ENCODE measurements around the gene SLC50A1.
"Not testable (repeated sequence)": the region's sequence is repeated elsewhere in the genome, so short reads cannot be mapped to it uniquely, and the experiment has no call there.

Gene SLC50A1

DNA sequence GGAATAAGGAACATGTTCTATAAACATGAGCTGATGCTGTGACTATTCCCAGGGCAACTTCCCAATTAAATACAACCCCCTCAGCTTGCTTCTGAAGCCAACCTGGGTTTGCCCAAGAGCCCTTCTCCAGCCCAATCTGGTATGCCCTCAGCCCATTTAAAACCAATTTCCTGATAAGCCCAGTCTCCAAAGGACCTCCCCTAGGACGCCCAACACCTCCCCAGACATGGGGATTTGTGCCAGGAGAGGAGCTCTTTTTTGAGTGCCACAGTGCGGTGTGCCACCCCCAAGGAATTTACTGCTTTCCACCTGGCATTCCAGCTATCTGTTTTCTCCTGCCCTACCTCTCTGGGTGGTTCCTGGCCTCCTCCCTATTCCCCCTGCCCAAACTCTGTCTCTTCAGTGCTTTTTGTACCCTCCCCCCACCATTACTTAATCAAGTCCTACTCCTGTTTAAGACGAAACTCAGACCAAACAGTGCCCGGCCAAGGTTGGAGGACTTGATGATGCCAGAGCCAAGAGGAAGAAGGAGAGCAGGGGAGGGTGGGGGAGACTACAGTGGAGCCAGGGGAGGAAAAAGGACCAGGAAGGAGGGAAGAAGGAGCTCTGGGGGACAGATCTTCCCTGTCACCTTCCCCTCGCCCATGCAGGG is 19.4 kb upstream of the SLC50A1 start:
- no peak for DNase-seq

DNA sequence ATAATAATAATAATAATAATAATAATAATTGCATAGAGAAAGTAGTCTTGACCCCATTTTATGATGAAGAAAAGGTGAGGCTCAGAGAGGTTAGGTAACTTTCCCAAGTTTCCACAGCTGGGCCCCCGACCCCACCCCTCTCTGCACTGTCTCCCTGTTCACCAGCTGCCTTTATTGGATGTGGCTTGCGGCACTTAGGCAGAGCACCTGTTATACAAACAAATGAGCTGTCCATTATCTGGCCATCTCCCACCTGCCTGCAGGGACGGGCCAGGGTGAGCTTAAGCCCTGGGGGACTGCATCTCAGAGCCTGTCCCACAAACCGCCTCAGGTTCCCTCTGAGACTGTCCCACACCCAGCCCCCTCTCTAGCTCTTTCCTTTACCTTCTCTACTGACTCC is 18.0 kb upstream of the SLC50A1 start:
- DNase-seq = no peak

DNA sequence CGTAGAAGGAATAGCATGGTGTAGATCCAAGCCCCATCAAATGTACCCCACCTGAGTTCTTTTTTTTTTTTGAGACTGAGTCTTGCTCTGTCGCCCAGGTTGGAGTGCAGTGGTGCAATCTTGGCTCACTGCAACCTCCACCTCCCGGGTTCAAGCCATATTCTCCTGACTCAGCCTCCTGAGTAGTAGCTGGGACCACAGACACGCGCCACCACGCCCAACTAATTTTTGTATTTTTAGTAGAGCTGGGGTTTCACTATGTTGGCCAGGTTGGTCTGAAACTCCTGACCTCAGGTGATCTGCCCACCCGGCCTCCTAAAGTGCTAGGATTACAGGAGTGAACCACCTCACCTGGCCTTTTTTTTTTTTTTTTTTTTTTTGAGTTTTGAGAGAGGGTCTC is 17.6 kb upstream of the SLC50A1 start:
- DNase-seq = not testable (repeated sequence)

DNA sequence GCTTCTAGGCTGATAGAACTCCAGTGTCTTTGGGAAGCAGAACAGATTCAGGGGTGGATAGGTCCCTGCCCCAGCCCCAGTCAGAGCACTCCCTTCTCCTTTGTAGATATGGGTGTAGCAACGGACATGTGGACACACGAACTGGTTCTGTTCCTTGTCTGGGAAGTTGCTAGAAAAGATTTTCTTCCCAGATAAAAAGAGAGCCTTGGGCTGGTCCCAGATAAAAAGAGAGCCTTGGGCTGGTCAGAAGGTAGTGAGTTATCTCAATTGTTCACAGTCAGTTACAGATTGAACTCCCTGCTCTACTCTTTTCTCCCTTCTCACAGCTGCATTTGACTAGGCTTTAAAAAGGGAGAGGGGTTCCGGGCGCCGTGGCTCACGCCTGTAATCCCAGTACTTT is 15.4 kb upstream of the SLC50A1 start:
- DNase-seq = no peak

DNA sequence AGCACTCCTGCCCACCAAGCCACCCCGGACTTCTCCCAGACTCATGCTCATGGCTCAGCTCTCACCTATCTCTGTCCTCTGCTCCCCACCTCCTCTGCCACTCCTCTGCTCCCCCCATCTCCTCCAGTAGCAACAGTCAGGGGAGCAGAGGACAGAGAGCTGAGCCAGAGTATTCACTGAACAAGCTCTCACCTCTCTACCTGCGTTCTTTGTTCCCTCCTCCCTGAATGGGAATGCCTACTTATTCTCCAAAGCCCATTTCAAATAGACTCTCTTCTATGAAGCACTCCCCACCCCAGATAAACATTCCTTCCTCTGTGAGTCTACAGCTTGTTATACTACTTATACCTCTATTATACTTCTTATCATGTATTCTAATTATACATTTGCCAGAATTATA is 14.4 kb upstream of the SLC50A1 start:
- DNase-seq = no peak

DNA sequence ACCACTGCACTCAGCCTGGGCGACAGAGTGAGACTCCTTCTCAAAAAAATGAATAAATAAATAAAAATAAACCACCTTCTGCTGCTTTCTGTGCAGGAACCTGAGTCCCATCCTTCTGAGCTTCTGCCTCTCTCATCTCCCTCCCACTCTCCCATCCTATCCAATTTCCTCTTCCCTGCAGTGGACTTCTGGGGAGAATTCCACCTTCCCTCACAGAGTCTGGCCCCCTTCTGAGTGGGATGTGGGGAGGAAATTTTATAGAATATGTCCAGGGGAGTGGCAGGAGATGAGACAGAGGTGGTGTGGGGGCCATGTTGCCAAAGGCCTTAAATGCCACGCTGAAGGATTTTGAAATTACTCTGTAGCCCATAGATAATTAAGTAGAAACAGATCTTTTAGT is 13.3 kb upstream of the SLC50A1 start:
- no peak for DNase-seq

DNA sequence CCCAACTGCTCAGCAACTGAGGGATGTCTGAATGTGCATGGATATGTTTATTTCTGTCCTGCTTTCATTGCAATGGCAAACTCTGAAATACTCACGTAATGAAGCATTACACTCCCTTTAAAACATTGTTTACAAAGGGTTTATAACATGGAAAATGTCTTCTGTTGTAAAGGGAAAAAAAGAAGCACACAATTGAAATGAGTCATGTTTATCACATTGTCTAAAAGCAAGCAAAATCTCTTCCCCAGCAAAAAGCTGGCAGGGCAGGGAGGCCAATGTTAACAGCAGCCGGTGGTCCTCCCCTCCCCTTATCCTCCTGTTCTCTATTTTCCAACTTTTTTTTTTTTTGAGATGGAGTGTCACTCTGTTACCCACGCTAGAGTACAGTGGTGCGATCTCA is 11.9 kb upstream of the SLC50A1 start:
- no peak for DNase-seq

DNA sequence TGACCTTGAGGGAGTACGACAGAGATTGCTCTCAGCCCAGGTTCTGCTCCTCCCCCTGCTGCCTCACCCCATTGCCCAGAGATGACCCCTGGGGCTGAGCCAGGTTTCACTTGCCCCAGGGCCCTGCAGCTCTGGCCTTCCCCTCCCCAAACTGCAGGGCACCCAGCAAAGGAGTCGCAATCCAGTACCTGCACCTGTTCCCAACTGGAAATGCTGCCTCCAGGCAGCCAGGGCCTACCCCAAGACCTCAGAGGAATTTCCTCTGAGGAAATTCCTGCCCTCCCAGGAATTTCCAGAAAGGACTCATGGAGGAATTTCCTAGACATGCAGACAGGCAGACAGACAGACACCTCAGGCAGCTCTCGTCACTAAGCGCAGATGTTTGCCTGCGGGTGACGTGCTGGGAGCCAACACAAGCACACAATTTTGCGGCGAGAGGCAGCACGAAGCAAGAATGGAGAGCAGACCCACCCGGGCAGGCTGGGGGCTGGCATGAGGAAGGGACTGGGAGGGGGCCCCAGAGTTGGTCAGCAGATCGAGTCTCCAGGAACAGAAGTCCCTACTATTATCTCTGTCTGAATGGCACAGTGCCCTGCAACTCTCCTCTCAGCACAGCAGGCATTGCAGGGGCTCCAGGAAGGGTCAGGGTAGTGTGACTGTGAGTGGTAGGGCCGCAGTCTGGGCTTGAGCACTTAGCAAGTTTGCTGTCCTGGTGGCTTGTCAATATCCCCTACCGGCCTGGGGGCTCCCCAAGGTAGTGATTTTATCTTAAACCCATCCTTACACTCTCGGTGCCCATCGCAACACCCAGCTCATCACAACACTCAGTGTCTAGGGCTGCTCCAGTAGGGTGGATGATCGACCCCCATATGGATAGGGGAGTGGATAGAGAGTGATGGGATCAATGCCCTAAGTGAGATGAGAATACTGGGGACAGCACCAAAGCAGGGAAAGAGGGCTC is 10.9 kb upstream of the SLC50A1 start:
- peak; percentile 35 for DNase-seq

DNA sequence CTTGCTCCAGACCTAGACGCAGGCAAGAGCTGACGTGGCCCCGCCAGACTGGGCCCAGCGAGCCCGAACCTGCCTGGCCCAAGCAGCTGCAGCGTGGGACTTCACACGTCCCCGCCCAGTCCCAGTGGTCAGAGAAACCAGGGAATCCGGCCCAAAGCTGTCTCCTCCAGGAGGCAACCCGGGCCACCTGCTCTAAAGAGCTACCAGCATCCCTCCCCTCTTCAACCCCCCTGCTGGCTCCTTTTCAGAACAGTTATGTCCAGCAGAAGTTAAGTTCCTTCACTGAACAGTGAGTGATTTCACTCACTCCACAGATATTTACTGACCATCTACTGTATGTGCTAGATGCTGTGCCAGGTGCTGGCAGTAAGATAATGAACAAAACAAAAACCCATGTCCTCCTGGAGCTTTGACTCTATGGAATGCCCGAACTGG is 10.1 kb upstream of the SLC50A1 start:
- DNase-seq = no peak

DNA sequence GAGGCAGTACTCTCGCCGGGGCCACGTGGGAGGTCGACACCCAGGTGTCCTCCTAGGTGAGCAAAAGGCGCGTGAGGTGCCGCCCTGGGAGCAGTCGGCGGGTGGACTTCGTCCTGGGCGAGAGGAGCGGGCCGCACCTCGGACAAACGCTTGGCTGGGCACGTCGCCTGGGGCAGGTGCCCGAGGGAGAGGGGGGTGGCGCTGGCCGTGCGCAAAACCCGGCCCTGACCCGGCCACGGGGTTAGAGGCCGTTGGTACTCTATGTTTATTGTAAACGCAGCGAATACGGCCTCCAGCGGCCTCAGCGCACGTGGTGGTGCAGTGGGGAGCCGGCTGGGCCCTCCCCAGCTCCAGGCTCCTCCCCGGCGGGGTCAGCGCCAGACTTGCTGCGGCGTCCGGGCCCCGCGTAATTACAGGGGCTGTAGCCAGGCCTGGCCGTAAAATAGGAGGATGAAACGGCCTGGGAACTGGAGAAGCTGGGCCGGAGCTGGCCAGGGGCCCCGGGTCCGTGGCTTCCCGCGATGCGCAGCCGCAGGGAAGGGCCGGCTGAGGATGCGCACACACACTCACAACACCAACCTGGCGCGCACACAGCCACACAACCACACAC is 9.6 kb upstream of the SLC50A1 start:
- no peak for DNase-seq

DNA sequence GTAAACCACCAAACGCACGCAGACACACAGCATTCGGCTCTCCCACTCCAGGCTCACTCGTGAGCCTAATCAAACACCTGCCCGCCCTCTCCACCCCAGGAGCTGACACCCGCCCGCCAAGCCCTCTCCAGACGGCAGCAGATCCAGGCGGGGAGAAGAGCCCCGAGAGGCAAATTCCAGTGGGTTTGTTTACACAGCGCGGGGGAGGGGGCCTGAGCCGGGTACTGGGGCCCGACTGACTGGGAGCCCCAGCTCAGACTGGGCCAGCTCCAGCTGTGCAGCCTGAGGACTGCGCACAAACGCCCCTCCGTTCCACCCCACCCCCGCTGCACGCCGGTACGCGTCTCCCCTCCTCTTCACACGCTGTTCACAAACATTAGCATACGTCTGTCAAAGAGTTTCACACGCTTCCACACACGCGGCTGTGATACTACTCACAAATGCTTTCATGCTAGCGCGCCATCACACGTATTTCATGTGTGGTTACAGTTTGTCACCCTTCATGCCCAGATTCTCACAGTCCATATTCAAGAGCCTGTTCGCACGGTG is 9.0 kb upstream of the SLC50A1 start:
- no peak for DNase-seq

DNA sequence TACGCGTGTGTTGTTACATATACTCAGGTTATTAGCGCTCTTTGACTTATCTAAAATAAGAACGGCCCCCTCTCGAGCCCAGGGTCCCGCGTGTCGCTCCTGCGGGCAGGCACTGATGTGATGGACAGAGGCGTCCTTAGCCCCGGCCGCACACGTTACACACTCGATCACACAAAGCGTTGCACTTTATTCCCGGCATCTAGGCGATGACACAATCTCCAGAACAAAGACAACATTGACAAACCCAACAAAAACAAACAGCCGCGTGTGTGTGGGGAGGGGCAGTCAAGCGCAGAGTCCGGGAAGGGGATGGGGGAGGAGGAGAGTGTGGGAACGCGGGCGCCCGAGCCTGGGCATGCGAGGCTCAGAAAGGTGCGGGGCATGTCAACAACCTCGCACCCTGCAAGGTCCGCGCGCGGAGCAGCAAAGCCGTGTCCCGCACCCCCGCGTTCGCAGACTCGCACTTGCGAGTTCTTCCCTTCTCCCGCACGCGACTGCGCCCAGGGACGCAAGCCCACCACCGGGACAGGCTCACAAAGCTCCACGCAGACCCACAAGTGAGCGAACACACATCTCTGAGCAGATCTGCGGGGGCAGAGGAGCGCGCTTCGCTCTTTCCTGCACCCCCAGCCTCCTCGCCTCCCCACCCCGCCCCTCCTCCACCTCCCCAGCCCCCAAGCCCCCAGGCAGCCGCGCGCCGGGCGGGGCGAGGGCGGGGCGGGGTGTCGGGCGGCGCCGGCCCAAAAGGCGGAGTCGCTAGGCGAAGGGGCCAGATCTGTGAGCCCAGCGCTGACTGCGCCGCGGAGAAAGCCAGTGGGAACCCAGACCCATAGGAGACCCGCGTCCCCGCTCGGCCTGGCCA is 8.3 kb upstream of the SLC50A1 start, which contains the start of gene EFNA1:
TSS of gene EFNA1 (plus strand) at position 772 of the 862 bp plus-strand sequence. CDS start 102 bp downstream, outside the sequence.
- no peak for DNase-seq

DNA sequence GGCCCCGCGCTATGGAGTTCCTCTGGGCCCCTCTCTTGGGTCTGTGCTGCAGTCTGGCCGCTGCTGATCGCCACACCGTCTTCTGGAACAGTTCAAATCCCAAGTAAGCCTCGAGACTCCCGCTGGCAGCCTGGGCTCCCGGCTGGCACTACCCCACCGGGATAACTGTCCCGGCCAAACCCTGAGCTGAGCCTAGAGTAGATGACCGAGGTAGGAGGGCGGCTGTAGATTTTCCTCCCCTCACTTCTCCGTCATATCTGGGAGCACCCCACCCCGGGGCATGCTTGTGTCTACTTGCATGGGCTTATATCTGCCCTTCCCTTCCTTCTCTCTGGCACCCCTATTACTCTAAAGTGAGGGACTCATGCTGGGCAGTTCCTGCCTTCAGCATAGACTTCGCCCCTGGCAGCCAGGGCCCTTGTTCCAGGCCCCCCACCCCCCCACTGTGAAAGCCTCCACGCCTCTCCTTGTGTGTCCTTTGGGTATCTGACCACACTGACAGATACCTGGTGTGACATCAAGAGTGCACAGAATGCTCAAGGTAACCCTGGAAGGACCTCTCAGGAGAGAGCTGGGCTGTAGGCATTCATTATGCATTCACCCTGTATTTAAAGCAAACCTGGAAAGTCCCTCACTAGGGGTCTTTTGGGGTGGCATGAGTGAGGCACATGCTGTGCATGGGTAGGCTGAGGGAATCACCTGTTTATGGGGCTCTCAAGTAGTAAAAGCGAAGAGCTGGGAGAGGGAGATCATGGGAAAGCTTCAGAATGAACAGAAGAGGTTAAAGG is 7.5 kb upstream of the SLC50A1 start:
- no peak for DNase-seq

DNA sequence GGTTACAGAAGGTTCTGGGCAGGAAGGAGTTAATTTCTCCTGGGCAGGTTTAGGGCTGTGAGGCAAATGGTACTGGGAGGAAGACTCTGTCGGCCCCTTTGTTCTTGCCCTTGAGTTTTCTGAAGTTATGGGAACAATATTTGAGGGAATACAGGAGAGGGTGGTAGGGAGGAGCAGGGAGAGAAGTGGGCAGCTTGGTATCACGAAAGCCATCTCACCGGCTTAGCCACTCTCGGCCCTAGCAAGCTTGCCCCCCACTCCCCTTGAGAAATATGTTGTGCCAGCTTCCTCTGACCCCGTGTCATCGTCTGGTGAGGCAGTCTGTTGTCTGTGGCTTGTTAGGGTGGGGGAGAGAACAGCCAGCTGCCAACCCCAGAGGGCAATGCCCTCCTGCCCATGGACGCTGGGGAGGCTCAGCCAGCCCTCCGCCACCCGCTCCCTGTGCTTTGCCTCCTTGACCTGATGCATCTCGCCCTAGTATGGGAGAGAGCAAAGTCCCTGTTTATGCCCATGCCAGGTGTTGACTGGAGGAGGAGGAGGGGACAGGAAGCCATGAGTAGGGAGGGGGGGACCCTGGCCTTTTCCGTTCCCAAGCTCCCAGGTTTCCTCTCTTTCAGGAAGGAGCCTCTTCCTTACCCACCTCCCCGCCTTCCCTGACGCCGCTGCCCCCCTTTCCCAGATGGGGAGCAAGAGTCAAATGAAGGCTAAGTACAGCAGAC is 6.7 kb upstream of the SLC50A1 start:
- no peak for DNase-seq

DNA sequence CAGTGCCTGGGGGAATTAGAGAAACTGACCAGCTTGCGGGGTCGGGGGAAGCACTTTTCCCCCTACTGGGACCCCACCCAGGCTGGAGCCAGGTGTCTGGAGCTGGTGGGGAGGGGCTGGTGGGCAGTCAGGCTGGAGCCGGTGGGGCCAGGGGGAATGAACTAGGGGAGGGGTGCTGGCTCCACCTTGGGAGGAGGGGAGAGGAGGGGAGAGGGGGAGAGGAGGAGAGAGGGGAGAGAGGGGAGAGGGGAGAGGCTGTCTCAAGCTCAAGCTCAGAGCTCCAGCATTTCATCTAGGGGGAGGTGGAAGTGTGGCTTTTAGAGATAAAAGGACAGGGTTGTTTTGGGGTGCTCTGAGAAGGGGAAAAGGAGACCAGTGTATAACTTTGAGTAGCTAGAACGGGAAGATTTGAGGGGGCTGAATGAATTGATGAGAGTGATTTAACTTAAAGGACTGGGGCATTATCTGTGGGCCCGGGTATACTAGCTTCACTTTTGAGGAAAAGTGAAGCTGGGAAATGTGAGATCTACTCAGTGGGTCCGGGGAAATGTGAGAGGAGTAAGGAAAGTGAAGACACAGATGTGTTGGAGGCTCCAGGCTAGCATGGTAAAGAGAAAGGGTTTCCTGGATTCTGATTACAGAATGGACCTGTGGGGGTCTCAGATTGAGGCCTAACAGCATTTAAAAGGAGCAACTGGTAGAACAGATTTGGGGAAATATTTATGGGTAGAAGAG is 5.2 kb upstream of the SLC50A1 start:
- DNase-seq = no peak

DNA sequence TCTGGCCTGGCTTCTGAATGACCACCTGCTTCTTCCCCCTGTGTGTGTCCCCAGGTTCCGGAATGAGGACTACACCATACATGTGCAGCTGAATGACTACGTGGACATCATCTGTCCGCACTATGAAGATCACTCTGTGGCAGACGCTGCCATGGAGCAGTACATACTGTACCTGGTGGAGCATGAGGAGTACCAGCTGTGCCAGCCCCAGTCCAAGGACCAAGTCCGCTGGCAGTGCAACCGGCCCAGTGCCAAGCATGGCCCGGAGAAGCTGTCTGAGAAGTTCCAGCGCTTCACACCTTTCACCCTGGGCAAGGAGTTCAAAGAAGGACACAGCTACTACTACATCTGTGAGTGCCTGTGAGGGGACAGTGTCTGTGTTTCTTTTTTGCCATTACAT is 4.4 kb upstream of the SLC50A1 start:
- DNase-seq = no peak

DNA sequence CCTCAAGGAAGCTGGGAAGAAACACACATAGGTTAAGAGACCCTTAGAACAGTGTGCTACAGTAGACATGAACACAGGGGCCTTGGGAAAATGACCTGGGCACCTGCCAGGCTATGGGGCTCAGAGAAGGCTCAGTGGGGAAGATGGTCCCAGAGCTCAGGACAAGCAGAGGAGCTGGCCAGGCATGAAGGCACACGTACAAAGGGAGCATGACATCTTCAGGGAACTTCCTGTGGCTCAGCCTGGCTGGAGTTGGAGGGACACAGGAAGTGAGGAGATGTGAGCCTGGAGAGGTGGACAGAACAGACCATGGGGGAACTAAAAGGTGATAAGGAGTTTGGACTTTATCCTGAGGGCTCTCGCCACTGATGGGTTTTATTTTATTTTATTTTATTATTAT is 3.8 kb upstream of the SLC50A1 start:
- DNase-seq = no peak

DNA sequence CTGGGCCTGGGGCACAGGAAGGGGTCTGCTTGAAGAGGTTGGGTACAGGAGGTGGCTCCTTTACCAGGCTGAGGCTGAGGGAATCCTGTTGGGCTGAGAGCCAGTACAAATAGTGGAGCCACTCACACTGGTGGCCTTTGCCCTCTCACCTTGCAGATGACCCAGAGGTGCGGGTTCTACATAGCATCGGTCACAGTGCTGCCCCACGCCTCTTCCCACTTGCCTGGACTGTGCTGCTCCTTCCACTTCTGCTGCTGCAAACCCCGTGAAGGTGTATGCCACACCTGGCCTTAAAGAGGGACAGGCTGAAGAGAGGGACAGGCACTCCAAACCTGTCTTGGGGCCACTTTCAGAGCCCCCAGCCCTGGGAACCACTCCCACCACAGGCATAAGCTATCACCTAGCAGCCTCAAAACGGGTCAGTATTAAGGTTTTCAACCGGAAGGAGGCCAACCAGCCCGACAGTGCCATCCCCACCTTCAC is 1.8 kb upstream of the SLC50A1 start:
- DNase-seq = no peak

DNA sequence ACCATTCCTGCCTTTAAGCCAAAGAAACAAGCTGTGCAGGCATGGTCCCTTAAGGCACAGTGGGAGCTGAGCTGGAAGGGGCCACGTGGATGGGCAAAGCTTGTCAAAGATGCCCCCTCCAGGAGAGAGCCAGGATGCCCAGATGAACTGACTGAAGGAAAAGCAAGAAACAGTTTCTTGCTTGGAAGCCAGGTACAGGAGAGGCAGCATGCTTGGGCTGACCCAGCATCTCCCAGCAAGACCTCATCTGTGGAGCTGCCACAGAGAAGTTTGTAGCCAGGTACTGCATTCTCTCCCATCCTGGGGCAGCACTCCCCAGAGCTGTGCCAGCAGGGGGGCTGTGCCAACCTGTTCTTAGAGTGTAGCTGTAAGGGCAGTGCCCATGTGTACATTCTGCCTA is 1.3 kb upstream of the SLC50A1 start:
- no peak for DNase-seq
